Measurements from ENCODE around the gene SYNPO.

The SYNPO gene

DNA sequence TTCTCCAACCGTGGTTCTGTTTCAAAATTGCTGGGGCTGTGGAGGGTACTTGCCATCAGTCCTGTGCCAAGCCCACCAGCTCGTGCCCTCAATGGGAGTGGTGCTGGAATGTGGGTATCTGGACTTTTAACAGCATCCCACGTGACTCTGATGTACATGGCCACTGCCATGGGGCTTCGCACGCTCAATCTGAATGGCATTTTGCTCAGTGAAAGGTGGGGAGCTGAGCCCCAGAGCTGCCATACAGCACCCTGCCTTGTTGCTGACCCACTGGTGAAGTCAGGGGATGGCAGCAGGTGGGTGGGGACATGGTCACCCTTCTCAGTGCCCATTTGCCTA, 16.6 kb upstream of the SYNPO start:
- no peak for DNase-seq (ENCODE audit: insufficient read length, low spot score)
- no peak for FAIRE-seq

DNA sequence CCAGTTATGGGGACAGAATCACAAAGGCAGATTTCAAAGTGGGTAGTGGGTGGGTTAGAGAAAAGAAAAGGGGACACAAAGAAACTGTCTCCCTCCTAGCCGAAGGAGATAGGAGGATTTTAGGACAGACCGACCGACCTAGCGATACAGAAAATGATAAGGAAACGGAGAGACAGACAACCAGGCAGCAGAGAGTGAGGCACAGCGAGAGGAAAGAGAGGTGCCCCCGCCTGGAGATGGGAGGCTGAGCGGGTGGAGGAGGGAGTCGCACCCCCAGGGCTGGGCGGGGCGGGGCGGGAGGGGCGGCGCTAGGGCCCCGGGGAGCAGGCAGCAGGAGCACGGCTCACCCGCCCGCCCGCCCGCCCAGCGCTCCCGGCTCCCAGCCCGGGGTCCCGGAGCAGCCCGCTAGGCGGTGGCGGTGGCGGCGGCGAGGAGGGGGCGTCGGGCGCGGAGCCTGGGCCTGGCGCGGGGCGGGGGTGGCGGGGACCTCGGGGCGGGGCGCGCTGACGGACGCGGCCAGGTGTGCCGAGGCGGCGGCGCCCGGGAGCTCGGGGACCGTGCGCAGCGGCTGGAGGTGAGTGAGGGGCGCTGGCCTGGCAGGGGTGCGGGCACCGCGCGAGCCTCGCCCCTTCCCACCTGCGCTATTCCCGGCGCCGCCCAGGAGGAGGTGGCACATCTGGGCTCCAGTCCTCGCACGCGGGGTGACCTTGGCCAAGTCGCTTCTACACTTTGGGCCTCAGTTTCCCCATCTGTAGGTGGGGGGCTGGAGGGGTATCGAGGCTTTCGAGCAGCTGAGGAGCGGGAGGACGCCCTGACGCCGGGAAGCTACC, 15.9 kb upstream of the SYNPO start:
- FAIRE-seq, result peak; percentile 68
- DNase-seq (ENCODE audit: insufficient read length, low spot score), result peak; percentile 75

DNA sequence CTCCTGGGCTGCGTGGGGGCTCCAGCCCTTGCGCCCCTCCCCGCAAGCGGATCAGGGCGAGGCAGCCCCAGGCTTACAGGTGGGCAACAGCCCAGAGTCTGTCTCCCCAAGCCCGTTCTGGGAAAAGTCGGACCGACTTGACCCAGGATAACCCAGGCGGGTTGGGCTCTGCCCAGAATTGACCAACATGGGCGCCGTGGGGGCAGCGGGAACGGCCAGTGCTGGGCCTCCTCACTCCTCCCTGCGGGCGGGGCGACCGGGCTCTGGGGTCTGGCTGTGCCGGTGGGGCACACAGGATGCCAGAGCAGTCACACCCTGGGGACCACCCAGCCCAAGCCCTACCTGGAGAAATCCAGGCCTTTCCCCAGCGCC, 15.3 kb upstream of the SYNPO start:
- DNase-seq (ENCODE audit: insufficient read length, low spot score), result no peak
- no peak for FAIRE-seq

DNA sequence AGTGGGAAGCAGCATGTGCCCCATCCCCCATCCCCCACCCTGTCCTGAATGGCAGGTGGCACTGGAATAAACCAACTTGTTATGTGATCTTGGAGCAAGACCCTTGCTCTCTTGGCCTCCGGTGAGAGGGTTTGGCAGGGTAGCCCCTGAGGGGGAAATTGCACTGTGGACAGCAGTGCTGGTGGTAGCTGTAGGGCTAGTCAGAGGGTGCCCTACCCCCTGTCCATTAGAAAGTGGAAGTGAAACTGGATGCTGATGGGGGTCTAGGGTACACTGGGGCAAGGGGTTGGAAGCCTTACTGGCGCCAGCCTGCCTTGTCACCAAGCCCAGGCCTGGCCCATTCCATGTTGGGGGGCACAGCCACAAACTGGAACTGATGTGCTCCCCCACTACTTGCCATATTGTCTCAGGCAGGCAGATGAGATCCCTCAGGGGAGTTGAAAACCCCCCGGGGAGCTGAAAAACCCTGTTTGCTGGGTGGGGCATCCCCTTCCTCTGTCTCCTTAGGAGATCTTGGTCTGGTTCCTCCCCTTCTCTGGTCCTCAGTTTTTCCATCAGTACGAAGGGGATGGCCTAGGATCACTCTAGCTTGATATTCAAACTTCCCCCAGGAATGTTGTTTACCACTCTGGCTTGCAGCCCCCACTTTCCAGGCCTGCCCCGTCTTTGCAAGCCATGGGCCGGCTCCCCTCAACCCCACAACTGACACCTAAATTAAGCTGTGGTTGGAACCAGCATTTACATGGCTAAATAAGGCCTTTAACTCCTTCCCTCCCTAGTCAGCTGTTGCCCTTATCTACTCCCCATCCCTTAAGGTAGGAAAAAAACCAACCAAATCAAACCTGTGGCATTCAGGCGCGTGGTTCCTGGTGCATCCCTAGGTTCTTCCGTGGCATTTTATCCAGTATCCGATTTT, 14.4 kb upstream of the SYNPO start:
- DNase-seq (ENCODE audit: insufficient read length, low spot score), result peak; percentile 62
- peak; percentile 84 for FAIRE-seq

DNA sequence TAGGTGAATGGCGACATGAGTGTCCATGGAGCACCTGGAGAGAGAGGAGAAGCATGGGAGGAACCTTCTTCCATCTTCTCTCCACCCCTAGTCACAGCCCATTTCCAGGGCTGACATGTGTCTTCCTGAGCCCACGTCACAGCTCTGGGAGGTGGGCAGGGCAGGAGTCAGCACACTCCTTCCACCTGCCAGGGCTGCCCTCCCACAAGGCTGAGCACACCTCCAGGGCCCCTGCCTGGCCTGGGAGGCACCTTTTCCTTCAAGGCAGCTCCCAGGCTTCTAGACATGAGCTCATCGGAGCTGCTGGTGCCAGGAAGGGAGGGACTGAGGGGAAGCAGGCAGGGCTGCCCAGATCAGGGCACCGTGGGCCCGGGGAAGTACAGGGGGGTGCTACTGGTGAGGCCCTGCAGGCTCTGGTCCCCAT, 13.6 kb upstream of the SYNPO start:
- FAIRE-seq, result no peak
- no peak for DNase-seq (ENCODE audit: insufficient read length, low spot score)

DNA sequence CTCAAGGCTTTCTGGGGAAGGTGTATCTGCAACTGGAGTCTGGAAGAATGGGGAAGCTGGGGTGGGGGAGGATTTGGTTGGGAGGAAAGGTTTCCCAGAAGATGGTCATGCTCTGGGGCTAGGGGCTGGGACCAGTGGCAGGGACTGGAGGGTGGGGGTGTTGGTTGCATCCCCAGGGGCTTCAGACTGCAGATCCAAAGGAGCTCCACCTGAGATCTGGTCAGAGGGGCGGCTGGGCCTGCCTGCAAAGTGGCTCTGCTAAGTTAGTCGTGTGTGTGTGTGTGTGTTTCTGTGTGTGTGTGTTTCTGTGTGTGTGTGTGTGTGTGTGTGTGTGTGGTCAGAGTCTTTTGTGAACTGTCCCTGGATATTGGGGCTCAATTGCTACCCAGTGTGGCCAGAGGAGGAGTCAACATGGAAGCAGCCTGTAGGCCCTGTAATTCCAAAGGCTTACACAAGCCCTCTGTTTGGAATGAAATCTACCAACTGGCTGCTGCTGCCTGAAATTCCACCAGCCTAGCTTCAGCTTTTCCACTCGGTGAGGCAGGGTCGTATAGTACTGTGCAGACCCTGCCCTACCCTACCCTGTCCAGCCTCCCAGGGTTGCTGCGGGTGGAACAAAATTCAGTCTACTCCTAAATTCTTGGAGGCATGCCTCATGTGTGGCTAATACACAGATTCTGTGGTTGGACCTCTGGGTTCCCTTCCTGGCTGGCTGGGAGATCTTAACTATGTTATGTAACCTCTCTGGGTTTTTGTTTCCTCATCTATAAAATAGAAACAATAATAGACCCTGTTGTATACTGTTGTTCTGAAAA, 12.5 kb upstream of the SYNPO start:
- DNase-seq (ENCODE audit: insufficient read length, low spot score) (no peak), FAIRE-seq (no peak)

DNA sequence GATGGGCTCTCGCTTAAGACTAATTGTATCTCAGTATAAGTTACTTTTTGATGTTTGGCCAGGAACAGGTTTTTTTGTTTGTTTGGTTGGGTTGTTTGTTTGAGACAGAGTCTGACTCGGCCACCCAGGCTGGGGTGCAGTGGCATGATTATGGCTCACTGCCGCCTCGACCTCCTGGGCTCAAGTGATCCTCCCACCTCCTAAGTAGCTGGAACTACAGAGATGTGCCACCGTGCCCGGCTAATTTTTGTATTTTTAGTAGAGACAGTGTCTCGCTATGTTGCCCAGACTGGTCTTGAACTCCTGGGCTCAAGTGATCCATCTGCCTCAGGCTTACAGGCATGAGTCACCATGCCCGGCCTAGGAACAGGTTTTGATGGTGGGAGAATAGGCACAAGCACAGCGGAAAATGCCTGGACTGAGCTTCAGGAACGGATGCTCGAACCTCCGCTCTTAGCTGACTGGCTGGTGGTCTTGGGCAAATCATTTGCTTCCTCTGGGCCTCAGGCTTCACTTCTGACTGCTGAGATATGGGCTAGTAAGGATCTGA, 11.4 kb upstream of the SYNPO start:
- no peak for DNase-seq (ENCODE audit: insufficient read length, low spot score)
- no peak for FAIRE-seq

DNA sequence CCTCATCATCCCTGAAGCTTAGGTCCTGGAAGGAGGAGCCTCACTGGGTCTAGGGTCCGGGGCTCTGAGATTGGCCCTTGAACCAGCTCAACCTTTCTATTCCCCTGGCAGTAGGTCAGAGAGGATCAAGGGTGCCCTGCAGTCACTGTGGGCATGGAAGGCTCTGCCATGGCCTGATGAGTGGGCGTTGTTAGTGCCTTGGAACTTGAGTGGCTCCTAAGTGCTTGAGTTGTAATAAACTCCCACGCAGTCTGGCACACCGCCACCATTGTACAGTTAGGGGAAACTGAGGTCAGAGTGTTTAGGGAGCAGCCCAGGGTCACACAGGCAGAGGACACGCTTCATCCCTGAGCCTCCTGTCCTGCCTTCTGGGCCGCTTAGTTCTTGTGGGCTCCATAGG, 10.4 kb upstream of the SYNPO start:
- DNase-seq (ENCODE audit: insufficient read length, low spot score), result no peak
- FAIRE-seq, result no peak

DNA sequence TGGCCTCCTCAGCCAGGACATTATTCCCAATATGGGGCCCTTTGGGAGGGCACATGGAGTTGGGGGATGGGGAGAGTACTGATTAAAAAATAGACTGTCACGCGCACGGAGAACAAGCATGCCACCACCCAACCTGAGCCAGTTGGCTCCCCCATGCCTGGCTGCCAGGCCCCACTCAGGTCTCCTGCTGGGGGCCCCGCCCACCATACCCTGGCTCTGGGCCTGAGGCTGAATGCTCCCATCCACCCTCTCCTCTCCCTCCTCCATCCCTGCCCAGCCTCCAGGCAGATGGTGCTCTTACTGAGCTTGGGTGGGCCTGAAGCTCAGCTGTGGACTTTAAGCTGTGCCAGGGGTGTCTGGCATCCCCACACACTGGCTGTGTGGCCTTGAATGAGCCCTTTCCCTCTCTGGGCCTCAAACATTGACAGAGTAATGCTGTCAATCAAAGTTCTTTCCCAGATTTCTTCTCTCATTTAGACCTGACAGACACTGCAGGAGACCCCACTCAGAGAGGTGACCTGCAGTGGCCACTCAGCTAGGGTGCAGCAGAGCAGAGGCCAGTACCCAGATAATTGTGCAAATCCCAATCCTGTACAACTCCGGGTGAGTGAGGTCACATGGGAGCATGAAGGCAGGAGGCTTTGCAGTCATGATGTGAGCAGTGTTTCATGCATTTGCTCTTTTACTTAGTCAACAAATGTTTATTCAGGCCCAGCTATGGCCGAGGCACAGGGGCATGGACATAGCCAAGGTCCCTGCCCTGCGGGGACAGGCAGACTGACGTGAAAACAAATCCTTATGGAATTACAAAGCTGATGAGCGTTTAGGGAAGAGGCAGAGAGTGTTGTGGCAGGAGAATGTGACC, 9.8 kb upstream of the SYNPO start:
- FAIRE-seq (no peak), DNase-seq (ENCODE audit: insufficient read length, low spot score) (no peak)

DNA sequence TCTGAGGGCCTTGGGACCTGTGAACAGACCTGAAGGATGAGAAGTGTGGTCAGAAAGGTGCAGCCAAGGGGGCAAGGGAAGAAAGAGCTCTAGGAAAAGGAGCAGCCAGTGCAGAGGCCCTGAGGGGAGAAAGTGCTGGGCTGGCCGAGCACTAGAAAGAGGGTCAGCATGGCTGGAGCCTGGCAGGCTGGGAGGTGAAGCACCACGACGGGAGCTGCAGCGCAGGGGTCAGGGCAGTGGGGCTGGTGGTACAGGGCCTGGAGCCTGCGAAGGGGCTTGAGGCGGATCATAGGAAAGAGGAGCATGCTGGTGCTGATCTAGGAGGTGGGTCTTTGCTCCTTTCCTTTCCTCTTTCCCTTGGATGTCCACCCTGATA, 9.1 kb upstream of the SYNPO start:
- DNase-seq (ENCODE audit: insufficient read length, low spot score) (no peak), FAIRE-seq (no peak)

DNA sequence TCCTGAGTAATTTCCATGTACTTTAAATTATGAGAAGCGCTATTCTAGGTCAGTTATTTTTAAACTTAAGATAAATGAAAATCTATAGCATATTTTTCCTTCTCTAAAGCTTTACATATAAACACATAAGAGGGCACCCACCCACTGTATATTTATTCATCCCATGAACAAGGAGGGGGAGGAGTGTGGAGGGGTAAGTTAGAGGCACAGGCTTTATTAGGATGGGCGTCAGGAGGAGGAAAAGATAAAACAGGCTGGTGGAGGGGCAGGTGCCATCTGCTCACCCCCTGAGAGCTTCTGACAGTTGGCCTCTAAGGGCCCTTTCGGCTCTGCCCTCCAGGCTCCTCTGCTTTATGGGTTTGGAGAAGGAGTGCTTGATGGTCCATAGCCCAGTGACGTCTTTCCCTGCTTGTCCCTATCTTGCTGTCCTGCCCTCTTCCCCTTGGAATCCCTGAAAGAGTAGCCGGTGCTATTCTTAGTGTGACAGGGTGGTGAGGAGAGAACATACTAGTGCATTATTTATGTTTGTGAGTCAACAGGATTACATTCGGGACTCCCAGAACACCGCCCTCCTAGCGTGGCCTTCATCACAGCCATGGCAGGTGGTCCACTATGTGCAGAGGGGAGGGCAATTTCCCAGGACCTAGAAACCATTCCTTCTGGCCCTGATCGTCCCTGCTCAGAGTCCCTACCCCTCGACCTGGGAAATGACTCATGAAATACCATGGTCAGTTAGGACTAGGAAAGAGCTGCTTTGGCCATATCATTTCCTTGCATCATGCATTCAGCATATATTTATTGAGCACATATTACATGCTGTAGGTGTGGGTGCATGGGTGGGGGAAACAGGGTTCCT, 7.9 kb upstream of the SYNPO start:
- no peak for DNase-seq (ENCODE audit: insufficient read length, low spot score)
- FAIRE-seq, result no peak

DNA sequence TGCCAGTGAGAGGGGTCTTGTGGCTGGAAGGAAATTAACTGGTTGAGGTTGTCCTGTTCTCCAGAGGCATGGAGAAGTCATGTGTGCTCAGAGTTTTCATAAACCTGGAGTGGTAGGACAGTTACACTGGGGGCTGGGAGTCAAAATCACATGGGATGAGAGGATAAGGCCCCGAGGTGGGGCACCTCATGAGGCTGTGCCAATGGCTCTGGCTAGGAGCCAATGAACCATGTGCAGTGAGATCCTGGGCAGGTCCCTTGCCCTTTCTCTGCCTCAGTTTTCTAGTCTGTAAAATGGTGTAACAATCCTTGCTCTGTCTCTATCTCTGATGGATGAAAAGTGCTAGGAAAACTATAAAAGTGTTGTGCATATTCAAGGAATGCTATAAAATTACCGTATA, 7.0 kb upstream of the SYNPO start:
- FAIRE-seq (no peak), DNase-seq (ENCODE audit: insufficient read length, low spot score) (no peak)

DNA sequence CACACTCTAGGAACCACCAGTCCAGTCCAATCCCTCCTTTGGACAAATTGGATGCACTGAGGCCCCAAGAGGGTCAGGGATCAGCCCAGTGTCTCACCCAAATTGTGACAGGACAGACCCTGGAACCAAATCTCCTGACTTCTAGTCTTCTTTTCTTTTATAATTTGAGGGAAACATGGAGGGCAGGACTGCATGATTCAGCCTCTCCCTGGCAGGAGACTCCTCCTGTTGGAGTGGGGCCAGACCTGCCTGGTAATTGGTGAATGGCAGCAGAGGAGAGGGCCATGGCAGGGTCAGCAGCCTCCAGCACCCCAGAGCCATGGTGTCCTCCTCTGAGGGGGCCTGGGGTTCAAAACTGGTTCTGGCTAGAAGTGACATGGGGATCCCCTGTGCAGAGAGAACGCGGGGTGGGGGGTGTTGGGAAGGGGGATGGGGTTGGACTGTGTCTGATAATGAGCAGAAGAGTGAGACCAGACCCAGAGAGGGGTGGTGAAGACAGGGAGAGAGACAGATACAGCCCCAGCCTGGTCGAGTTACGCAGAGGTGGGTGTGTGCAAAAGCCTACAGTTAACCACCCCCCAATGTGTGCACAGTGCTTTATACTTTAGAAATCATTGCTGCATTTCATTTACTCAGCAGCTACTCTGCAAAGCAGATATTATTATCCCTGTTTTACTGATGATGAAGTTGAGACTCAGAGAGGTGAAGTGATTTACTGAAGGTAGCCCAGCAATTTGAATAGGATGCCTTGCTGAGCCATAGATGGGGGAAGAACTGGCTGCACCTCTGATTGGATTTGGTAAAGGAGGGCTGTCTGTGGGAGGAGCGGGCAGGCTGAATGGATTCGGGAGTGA, 3.8 kb upstream of the SYNPO start:
- FAIRE-seq (no peak), DNase-seq (ENCODE audit: insufficient read length, low spot score) (no peak)

DNA sequence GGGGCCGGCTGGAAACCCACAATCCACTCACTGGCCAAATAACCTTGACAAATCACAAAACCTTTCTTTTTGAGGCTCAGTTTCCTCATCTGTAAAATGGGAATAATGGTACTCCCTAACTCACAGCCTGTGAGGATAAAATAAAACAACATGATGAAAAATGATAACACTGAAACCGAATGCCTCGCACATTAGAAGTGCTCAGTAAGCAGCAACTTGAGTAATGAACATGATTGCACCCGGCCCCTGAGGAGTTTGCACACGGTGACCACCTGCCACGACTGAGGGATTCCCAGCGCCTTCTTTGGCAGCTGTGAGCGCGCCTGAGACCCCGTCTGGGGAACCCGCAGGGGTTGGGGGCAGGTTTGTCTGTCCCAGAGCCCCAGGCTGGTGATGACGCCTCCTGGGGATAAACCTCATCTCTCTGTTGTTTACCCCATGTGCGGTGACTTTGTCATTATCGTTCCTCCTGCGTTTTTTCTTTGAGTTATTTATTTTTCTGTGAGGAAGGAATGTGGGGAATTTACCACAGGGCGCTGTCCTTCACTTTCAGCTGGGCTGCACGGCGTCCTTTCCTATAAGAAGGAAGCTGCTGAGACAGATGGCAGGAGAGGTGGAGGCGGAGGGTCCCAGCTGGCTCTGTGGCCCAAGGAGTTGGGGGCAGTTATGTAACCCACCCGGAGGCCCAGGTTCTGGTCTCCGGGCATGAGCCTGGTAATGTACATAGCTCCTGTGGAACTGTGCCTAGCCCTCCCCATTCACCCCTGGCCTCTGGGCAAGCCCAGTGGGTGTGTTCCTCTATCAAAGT, 3.0 kb upstream of the SYNPO start:
- no peak for DNase-seq (ENCODE audit: insufficient read length, low spot score)

DNA sequence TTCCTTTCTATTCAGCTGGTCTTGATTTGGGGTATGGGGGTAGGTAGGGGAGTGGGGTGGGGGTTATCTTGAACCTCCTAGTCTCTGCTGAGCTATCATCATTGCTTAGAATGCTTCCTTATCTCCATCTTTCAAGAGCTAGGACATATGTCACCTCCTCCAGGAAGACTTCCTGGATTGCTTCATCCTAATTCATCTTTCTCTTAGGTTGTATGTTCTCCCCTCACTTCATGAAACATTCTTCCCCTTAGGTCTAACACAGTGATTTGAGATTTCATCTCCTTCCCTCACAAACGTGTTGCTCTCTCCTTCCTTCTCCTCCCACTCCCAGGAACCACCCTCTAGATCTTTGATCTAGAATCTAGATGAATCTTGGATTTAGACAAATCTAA, 2.4 kb upstream of the SYNPO start:
- DNase-seq (ENCODE audit: insufficient read length, low spot score) (no peak), FAIRE-seq (no peak)

More for the DNA sequence above, 3.0 kb upstream of the SYNPO start:
- no peak for FAIRE-seq

DNA sequence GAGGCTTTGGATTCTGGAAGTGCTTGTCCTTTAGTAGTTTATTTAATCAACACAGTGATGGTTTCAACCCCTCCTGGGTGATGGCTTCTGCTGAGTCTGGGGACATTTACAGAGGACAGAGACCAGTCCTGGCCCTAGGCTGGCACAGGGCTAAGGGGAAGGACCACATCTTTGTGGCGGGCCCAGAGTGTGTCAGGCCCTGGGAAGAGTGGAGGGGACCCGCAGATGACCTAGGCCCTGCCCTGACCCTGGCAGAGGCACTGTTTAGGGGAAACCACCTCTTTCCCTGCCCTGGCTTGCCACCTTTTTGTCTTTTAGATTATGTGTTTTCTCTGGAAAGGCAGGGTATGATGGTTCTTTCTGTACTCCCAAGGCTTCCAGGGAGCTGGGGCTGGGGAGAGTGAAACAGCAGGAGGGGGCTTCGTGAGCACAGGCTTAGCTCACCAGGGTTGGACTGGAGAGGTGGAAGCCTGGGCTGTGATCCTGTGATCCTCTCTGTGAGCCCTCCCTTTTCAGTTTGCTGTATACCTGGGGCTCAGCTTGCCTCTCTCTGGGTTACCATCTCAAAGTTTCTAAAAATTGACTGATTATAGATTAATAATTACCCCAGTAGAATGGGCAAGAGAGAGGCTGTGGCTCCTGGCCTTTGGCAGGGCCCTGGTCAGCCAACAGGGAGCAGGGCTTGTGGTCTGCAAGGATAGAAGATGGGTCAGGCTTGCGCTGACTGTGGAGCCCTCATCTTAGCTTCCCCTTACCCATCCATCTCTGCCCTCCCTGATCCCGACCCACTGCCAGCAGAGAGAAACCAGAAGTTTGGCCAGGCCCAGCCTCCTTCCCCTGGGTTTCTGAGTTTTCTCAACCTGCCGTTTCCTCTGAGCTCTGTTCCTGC, 1.7 kb upstream of the SYNPO start:
- no peak for FAIRE-seq
- DNase-seq (ENCODE audit: insufficient read length, low spot score), result no peak

DNA sequence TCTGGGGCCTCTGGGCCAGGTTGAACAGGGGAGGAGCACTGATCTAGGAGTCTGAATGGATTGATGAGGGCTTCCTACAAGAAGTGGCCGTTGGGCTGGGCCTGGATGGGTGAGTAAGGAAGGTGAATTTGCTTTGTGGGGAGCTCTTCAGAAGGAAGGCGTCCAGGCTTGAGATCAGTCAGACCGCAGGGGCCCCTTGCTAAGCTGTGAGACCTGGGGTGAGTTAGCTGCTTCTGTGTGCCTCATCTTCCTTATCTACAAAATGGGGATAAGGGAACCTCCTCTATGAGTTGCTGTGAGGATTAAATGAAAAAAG, 1.1 kb upstream of the SYNPO start:
- DNase-seq (ENCODE audit: insufficient read length, low spot score), result no peak
- FAIRE-seq, result no peak
